Activated CD4-positive, CD25-positive, alpha-beta regulatory T cell treated with anti-CD3 and anti-CD28 coated beads, Interleukin-2, amount 50 U/mL, for 16 hours (primary cell): Measurements from ENCODE around the gene MBNL1.
"Not testable (repeated sequence)": the region's sequence is repeated elsewhere in the genome, so short reads cannot be mapped to it uniquely, and the experiment has no call there.

Source experiments
- DNase-seq: peaks from one replicate; pipeline ENCODE4 v3.0.0-alpha.2; 2020; ENCODE audit warnings: low read depth, low spot score

The MBNL1 gene

DNA sequence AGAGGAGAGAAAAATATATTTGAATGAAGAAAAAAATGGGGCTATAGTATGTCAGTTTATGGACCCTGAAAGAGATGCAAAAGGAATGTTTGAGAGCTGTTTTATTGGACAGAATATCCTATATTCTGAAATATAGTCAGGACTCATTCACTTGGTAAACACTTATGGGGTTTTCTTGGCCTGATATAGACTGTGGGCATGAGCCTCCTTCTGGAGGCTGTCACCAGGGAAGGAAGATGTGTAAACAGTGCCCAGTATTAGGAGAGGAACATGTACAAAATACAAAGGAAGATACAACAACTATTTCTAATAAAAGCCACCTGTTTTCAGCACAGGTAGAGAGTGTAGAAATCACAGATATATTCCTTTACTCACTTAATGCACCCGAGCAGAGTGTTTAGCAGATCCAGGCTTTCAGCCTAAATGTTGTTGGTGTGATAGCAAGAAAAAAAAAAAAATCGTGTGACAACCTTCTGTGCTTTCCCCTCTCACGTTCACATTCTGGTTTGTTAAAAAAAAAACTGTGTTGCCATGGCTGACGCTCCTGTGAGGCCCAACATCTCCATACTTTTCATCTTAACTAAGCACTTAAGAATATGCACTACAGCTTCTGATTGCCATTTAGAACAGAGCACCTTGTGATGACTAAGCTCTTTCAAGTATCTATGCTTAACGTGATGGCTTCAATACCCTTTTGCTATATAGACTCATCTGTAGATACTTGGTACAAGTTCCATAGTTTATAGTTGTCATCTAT, 134.1 kb downstream of the MBNL1 start:
- DNase-seq, result no peak

DNA sequence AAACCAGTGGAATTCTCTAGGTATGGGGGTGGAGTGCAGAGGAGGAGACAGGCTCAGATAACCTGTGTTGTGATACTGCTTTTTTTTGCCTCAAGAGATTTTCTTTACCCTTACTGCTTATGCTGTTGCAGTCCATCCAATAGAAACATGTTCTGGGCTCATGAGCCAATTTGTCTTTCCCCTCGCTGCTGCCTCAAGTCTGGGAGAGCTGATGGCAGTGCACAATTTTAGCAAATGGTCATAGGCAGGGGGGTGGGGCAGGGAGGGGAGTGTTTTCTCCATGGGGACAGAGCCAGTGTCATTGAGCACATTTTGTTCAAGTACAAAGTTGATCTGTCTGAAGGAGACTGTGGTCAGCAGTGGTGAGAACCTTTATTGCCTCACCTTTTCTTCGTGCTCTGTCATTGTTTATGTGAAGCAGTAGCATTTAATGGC, 134.9 kb downstream of the MBNL1 start:
- no peak for DNase-seq

DNA sequence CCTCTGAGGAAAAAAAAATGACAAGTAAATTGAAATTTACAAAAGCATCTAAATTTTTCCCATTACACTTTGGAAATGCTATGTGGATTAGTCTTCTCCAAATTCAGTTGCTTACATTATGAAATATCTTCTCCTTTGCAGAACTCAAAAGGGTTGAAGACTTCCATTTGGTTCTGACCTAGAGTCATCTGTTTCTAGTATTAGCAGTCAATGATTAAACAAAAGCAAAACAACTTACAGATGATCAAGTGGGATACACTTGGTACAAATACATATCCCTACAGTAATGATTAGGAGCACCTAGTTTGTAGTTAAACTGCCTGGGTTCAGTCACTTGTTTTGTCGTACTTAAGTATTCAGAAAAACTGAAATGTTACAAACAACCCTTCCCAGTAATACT, 136.2 kb downstream of the MBNL1 start:
- no peak for DNase-seq

DNA sequence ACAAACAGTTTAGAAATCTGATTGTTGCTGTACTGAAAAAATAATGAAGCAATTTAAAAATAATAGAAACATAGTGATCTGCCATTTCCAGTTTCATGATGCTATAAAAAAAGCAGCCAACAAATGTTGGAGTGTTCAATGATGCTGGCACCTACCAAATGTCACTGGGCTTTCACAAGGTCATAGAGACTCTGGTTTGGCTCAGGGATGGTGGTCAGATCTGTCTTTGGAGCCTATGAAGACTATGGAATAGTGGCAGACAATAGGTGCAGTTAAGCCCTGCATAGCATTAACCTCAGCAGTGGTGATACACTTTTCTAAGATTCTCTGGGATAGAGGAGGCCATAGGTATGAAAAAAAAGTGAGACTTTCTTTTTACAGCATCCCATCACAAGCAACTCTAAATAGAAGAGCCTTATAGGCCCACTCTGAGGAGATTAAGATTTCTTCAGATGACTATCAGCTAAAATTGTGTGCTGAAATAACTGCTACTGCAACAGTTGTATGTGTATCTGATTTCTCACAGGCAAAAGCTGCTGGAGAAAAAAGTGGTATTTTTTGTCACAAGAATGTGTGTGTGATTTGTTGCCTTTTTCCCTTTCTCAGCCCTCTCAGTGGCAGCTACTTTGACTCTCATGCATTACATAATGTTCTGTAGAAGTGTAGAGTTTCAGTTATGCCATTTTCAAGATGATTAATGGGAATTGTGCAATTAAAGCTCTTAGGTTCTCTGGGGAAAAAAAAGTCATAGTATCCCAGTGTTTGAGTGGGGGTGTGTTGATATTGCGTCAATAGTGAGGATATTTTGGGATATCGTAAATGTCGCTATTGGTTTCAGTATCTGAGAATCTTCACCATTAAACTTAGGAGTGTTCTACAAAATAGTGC, 137.4 kb downstream of the MBNL1 start:
- DNase-seq, result no peak

DNA sequence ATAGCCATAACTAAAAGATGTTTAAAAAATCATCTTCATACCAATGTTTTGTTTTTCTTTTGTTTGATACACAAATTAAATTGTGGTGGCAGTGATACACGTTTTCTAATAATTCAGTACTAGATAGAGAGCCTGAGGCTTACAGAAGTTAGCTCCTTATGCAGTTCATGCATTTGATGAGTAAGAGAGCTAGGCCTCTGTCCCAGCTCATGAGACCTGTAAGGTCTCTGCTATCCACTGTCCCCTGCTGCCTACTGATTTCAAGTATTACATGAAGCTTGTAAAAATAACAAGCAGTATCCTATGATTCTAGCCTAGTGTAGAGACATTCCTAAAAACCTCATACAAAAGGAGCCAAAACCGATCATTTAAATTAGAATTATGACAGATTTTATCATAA, 144.5 kb downstream of the MBNL1 start:
- no peak for DNase-seq

DNA sequence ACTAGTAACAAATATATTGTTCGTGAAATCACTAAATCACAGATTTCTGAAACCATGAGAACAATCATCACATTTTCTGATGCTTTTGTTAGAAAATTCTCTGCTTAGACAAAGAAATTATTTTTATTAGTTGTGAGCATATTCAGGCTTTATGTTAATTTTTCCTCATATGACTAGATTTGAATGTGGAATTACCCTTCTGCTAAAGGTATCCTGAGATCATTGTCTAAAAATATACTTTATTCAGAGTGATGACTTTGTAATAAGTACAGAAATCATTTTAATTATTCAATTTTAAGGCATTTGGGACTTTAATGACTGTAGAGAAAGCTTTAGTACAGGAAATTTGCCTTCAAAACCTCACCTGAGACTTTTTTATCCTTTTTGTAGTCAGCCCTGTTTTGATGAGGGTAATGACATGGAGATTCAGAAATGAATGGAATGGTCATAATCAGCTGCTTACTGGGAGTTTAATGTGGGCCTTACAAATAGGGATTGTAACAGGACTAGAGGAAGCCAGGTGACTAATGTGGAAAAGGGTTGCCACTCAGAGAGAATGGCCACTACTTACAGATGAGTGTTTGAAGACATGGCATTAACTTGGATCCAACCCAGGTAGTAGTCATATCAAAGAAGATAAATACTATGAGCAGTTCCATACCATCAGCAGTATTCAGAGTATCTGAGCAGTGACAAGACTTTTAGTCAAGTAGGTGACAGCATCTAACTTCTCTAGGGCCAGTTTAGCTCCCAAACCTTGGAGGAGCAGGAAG, 148.3 kb downstream of the MBNL1 start:
- no peak for DNase-seq

DNA sequence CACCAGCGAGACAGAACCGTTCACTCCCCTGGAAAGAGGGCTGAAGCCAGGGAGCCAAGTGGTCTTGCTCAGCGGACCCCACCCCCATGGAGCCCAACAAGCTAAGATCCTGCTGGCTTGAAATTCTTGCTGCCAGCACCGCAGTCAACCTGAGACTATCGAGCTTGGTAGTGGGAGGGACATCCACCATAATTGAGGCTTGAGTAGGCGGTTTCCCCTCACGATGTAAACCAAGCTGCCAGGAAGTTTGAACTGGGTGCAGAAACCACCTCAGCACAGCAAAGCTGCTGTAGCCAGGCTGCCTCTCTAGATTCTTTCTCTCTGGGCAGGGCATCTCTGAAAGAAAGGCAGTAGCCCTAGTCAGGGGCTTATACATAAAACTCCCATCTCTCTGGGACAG, 151.0 kb downstream of the MBNL1 start:
- DNase-seq, result no peak

DNA sequence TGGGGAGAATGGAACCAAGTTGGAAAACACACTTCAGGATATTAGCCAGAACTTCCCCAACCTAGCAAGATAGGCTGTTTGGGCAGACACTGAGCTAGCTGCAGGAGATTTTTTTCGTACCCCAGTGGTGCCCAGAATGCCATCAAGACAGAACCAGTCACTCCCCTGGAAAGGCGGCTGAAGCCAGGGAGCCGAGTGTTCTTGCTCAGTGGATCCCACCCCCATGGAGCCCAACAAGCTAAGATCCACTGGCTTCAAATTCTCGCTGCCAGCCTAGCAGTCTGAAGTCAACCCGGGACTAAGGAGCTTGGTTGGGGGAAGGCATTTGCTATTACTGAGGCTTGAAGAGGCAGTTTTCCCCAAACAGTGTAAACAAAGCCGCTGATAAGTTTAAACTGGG, 152.4 kb downstream of the MBNL1 start:
- DNase-seq, result no peak

DNA sequence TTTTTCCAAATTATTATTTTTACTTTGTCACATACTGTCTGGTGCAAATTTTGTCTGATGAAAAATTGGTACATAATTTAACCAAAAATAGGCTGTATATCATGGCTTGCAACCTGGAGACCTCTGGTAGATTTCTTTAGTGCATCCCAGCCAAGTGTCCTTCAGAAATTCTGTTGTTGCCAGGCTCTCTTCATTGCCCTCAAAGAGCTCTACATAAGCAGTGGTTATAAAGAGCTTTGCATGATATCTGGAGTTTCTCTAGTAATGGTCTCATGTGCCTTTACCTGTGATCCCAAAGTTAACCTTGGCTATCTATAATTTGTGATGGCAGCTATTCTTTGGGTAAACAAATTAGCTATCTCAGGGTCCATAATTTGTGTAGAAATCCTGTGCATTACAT, 157.7 kb downstream of the MBNL1 start:
- DNase-seq, result no peak

DNA sequence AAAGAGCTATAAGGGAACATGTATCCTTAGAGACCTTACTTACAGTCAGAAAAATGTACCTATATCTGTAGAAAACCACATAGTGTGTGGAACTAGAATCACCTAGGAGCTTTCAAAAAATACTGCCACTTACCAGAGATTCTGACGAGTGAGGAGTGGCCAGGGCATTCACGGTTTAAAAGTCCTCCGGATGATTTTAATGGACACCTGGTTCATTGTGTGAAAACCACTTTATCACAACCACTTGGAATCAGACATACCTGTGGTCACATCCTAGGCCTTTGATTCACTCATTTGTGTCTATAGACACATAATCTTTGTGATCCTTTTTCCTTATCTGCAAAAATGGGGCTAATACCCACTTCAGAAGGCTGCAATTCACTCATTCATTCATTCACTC, 159.8 kb downstream of the MBNL1 start:
- no peak for DNase-seq

DNA sequence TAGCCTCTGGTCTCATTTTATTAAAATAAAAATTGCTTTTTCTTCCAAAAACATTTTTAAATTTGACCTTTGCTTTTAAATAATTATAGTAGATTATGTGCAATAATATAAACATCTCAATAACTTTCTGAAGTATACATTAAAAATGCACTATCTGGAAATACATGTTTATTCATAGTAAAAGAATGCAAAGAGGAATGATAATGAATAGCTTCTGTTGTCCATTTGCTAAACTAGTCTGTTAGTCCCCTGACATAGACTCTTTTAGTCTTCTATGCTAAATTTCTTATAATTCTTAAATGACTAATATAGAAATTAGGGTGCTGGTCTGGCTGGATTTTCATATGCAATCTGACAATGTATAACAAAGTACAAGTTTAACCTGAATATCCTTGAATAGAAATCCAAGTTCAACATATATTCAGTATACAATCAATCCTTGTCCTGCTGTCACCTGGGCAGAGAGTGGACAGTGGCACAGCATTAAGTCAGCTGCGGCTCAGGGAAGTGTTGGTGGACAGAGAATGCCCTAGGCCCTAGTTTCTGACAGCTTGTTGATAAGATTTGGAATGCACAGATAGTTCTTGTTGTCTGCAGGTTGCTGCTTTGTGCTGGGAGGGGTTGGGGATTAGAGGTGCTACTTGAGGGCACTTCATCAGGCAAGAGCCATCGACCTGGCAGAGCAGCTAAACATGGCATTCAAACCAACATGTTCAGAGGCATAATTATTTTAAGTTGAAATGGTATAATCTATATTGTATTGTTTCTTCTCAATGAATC, 161.7 kb downstream of the MBNL1 start:
- DNase-seq, result no peak

DNA sequence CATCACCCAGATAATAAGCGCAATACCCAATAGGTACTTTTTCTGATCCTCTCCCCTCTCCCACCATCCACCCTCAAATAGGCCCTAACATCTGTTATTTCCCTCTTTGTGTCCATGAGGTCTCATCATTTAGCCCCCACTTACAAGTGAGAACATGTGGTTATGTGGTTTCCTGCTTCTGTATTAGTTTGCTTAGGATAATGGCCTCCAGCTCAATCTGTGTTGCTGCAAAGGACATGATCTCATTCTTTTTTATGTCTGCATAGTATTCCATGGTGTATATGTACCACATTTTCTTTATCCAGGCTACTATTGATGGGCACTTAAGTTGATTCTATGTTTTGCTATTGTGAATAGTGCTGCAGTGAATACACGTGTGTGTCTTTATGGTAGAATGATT, 165.4 kb downstream of the MBNL1 start:
- DNase-seq, result no peak

DNA sequence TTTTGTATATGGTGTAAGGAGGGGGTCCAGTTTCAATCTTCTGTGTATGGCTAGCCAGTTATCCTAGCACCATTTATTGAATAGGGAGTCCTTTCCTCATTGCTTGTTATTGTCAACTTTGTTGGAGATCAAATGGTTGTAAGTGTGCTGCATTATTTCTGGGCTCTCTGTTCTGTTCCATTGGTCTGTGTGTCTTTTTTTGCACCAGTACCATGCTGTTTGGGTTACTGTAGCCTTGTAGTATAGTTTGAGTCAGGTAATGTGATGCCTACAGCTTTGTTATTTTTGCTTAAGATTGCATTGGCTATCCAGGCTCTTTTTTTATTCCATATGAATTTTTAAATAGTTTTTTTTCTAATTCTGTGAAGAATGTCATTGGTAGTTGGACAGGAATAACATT, 166.5 kb downstream of the MBNL1 start:
- DNase-seq, result not testable (repeated sequence)

DNA sequence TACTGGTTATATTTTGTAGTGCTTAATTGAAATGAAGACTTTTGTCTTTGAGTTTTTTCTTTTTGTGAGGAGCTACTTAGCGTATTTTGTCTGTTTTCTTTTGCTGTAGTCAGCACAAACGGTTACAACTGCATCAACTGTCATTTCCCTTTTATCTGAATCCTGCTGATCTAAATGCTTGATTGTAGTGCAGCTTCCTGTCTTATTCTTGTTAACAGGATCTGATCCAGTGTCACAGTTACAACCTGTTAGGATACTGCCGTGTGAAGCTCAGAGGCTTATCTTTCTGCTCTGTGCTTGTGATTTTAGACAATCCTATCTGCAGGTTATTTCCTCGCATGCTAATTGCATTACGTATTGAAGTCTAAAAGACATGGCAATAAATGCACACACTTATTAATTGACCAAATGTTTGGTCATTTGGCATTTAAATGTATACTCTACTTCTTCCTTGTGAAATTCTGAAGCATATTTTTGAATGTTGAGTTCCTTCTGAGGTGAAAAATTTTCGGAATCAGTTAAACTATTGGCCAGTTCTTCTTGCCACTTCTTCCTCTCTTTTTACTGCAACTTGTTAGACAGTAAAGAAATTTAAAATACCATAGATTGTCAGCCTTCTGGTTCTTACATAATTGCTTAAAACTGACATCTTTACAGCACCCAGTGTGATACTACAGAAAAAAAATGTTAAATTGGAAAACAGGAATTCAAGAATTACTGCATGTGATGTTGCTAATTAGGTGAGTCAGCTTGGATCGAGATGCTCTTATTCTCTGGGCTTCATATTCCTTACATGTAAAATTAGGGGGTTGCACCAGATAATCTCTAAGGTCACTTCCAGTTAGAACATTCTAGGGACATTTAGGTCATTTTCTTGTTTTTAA, 168.2 kb downstream of the MBNL1 start:
- no peak for DNase-seq

DNA sequence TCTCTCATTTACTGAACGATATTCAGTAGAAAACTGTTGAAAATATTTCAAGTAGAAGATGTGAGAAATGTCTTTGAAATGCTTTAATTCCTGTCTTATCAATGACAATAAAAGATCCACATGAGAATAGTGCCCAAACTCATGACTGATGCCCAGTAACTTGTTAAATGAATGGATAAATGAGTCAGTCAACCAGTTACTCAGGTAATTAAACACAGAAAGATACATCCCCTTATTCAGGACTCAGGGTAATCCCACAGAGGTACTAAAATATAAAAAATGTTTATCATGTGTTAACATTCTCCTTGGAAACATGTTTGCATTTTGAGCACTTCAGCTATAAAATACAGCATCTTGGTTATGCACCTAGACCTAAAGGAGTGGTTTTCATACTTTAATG, 169.5 kb downstream of the MBNL1 start:
- DNase-seq, result no peak

DNA sequence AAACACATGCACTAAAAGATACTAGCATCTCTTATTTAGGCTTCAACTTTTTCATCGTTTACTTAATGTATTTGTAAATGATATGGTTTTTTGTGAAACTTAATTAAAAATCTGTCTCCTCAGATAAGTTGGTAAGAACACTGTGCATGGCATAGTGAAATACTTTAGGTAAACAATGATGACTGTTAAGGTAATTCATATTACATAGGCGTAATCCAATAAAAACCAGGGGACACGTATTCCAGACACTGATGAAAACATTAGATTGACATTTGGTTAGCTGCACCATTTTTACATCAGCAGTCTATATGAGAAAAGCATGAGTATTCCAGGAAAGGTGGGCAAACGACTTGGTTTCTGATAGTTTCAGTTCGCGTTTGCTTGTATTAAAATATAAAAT, 170.0 kb downstream of the MBNL1 start:
- no peak for DNase-seq

DNA sequence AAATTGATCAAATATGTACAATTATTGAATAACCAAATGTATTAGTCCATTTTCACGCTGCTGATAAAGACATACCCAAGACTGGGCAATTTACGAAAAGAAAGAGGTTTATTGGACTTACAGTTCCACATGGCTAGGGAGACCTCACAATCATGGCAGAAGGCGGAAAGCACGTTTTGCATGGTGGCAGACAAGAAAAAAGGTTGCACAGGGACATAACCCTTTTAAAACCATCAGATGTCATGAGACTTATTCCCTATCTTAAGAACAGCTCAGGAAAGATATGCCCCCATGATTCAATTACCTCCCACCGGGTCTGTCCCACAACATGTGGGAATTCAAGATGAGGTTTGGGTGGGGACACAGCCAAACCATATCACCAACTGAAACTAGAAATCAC, 171.5 kb downstream of the MBNL1 start:
- not testable (repeated sequence) for DNase-seq

DNA sequence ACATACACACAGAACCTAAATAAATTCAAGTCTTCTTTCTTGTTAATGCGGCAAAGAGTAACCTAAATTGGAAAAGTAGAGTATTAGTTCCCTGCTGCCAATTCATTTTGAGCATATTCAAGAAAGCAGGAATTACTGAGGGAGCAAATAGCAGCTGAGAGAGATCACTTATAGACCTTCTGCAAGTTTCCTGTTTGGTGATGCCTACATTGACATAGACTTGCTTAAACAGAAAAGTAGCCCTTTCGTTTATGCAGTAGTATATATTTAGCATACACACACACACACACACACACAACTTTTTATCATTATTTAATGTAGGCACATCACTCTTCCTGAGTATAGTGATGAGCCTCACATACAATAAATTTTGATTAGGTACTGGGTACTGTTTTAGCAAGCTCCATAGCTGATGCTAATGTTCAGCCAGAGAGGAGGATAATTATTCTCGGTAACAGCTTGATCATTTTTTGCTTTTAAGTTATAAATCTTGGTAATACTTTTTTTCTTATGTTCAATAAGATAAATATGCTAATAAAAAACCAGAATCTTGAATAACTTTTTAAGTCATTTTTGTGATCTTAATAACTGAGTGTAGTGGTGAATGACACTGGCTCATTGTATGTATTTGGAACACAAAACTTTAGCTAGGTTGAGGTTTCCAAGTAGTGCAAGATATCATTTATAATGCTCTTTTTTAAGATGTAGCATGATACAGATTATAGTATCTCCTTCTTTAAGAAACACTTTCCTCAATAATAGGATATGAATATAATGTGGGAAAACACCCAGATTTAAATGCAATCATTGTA, 174.7 kb downstream of the MBNL1 start:
- DNase-seq, result no peak

DNA sequence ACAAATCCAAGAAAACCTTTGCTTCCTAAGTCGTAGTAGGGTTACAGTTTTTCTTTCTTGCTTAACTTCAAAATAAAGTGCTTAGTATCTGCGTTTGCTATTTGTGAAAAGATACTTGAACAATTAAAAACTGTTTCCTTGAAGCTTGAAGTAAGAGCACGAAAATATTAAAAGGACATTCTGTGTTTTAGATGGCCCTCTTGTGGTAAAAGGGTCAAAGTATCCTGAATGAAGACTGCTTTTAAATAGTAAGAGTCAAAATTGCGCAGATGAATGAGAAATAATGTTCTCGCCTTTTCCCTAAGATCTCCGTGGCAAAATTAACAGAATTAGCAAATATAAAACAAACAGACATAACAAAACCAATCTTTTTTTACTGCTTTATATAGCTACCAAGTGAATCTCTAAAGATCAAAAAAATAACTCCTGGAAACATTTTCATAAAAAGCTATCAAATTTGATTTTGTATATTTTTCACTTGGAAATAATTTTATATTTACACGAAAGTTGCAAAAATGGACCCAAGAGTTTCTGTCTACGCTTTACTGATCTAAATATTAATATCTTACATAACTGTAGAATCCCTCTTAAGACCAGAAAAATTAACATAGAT, 175.4 kb downstream of the MBNL1 start:
- no peak for DNase-seq
